GM23248 (cell line): ENCODE results near the gene PEAR1. TPM values are rescaled to one million over a fixed set of nuclear protein-coding genes. Genes with fewer than 3 reads are reported as not detected.

Experiments
- DNase-seq: peaks from one replicate; pipeline ENCODE4 v3.0.0-alpha.2; 2015
- H2AFZ ChIP-seq: fragments of 200-600 bp; sonication (generic); 2 replicates; pipeline ENCODE4 v1.6.1; 2016; ENCODE audit warnings: antibody characterized with exemption
- H3F3A ChIP-seq: fragments of 200-600 bp; sonication (generic); 2 replicates; pipeline ENCODE4 v1.6.1; 2016; ENCODE audit warnings: mild to moderate bottlenecking, antibody characterized with exemption, mixed run types; ENCODE audit not compliant: insufficient read depth
- H3K27ac ChIP-seq: fragments of 200-600 bp; sonication (generic); 2 replicates; pipeline ENCODE4 v1.5.1; 2016; ENCODE audit warnings: mild to moderate bottlenecking
- H3K27me3 ChIP-seq: fragments of 200-600 bp; sonication (generic); replicated peaks from 2 replicates; pipeline ENCODE4 v1.6.1; 2016; ENCODE audit warnings: mild to moderate bottlenecking; ENCODE audit not compliant: insufficient read depth
- H3K36me3 ChIP-seq: fragments of 200-600 bp; sonication (generic); 2 replicates; pipeline ENCODE4 v1.6.1; 2016; ENCODE audit warnings: low read depth, mild to moderate bottlenecking
- H3K4me1 ChIP-seq: fragments of 200-600 bp; sonication (generic); 2 replicates; pipeline ENCODE4 v1.6.1; 2016; ENCODE audit warnings: mild to moderate bottlenecking; ENCODE audit not compliant: insufficient read depth
- H3K4me2 ChIP-seq: fragments of 200-600 bp; sonication (generic); one replicate; pipeline ENCODE4 v1.6.1; 2016; ENCODE audit warnings: mild to moderate bottlenecking; ENCODE audit not compliant: unreplicated experiment
- H3K4me3 ChIP-seq: fragments of 200-600 bp; sonication (generic); 2 replicates; pipeline ENCODE4 v1.5.1; 2016; ENCODE audit warnings: mild to moderate bottlenecking
- H3K79me2 ChIP-seq: fragments of 200-600 bp; sonication (generic); 2 replicates; pipeline ENCODE4 v1.6.1; 2016; ENCODE audit warnings: mild to moderate bottlenecking; ENCODE audit not compliant: insufficient read depth
- H3K9ac ChIP-seq: fragments of 200-600 bp; sonication (generic); 2 replicates; pipeline ENCODE4 v1.6.1; 2016; ENCODE audit warnings: mild to moderate bottlenecking
- H3K9me2 ChIP-seq: fragments of 200-600 bp; sonication (generic); 2 replicates; pipeline ENCODE4 v1.6.1; 2016; ENCODE audit warnings: mixed run types, mild to moderate bottlenecking, moderate library complexity; ENCODE audit not compliant: insufficient read depth
- H3K9me3 ChIP-seq: fragments of 200-600 bp; sonication (generic); one replicate; pipeline ENCODE4 v1.6.1; 2017; ENCODE audit warnings: low read depth
- H4K20me1 ChIP-seq: fragments of 200-600 bp; sonication (generic); 2 replicates; pipeline ENCODE4 v1.6.0; 2016; ENCODE audit not compliant: insufficient read depth
- EZH2 ChIP-seq: fragments of 200-600 bp; sonication (generic); IDR thresholded peaks from 2 replicates; pipeline ENCODE4 v1.6.1; 2018; ENCODE audit warnings: antibody characterized with exemption, mild to moderate bottlenecking; ENCODE audit not compliant: insufficient read depth, poor library complexity, severe bottlenecking
- EZH2phosphoT487 ChIP-seq: fragments of 200-600 bp; sonication (generic); IDR thresholded peaks from 2 replicates; pipeline ENCODE4 v1.6.1; 2018; ENCODE audit warnings: antibody characterized with exemption, moderate library complexity, mild to moderate bottlenecking, low read depth; ENCODE audit not compliant: insufficient read depth
- WGBS, 2 experiments: methylation state at CpG; one replicate each; pipeline ENCODE4 v1.1.6; 2015 to 2017; ENCODE audit warnings: low lambda C conversion rate in 2 of 2, low coverage in 1 of 2; ENCODE audit errors: missing lambda C conversion rate in 2 of 2; 5-methylcytosine and 5-hydroxymethylcytosine counted together
- in situ Hi-C: fragments of 300-500 bp; cut with MboI; formaldehyde crosslinking; loops from 2 replicates; pipeline ENCODE4 v1.15.0; 2020
- polyA plus RNA-seq: library from polyadenylated mRNA; unstranded; fragments of >200 nt; fragmentation: Nextera tagmentation; extraction: Ambion mirVana; gene quantifications from 2 replicates; pipeline ENCODE4 v1.2.1, GENCODE V29; 2016
- total RNA-seq: library from RNA; depleted of rRNA; stranded (reverse); fragments of >200 nt; shearing (Covaris generic); gene quantifications from 2 replicates; pipeline ENCODE4 v1.2.3, GENCODE V29; 2014

PEAR1 gene
- total and polyA plus RNA-seq, 2 experiments from 2014 or later: 1.2 to 2.2 TPM

DNA sequence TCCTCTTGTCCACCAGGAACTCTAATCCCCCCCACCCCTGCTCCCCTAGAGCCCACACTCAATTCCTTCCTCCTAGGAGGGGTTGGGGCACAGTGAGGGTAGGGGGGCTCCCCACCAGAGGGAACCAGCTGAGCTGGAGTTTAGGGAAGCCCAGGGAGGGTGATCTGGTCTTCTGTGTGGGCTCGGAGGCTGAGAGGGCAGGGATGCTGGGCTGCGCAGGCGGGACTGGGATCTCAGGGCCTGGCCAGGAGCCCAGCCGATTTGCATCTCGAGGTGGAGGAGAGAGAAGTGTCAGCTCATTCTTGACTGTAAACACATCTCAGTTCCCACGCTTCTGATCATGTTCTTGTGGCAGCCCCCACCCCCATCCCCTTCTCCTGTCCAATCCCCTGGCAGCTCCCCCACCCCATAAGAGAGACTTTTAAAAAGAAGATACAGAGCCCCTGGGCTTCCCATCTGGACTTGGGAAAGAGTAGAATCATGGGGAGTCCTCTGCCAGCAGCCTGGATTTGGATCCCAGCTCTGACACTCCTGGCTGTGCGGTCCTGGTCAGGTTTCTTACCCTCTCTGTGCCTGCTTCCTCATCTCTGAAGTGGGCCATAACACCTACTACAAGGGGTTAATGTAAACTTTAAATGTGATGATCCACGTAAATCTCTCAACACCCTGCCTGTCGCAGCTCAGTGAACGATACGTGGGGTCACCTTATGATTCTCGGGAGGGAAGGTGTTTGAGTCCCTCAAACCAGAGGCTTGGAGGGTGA lies 6.6 kb downstream of the PEAR1 start:
- TF ChIP-seq EZH2: no peak
- TF ChIP-seq EZH2phosphoT487: no peak
- no peaks in the 10 kb centered on the region for H3K9me2 ChIP-seq
- no peaks in the 10 kb centered on the region for H3K27me3 ChIP-seq
- H3K4me2 ChIP-seq: no peak overlapping the region
- peak; percentile 36 for DNase-seq
- no peak overlapping the region for H2AFZ ChIP-seq
- no peaks in the 10 kb centered on the region for H4K20me1 ChIP-seq
- 78 to 84% methylated on average over 10 to 12 of the region's 12 CpGs for WGBS, 2 experiments
- H3F3A ChIP-seq: peaks cover 19% of the 10 kb centered on the region
- H3K9ac ChIP-seq: no peak overlapping the region
- no peak overlapping the region for H3K27ac ChIP-seq
- H3K9me3 ChIP-seq: no peaks in the 10 kb centered on the region
- H3K4me3 ChIP-seq: no peak overlapping the region
- in situ Hi-C loops: no loop called here
- H3K4me1 ChIP-seq: peaks cover 54% of the 10 kb centered on the region
- no peaks in the 10 kb centered on the region for H3K79me2 ChIP-seq
- H3K36me3 ChIP-seq: no peaks in the 10 kb centered on the region

DNA sequence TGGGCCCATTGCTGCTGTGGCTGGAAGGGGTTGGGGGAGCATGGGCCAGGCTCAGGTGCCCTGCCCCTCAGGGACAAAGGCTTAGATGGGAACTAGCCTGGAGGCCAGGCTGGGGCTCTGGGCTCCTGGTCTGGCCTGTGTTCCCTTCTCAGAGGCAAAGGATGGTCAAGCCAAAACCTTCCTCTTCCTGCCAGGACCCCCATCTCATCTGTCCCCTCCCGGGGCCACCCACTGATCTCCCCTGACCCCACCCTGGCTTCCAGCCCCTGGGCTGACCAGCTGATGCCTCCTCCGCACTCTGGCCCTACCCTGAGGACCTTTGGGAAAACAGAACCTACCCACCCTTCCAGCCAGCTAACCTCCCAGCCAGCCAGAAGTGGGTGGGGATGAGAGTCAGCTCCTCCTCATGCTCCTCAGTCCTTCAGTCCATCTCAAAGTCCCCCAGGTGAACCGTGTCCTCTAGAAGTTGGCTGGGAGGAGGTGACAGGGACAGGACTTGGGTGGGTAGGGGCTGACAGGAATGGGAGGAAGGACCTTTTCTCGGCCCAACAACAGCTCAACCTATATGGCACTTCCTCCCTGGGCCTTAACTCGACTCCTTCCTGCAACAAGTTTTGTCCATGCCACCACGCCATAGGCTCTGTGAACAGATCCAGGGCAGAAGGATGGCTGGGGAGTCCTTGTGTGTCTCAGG lies 7.5 kb downstream of the PEAR1 start:
- TF ChIP-seq EZH2: no peak
- Histone ChIP-seq H3K4me3 (no peak overlapping the region), H3K4me2 (no peak overlapping the region), H3K36me3 (no peaks in the 10 kb centered on the region), H3K9me3 (no peaks in the 10 kb centered on the region), H2AFZ (no peak overlapping the region), H3K9ac (no peak overlapping the region), H3K27me3 (no peaks in the 10 kb centered on the region), H3K79me2 (no peaks in the 10 kb centered on the region), H3K4me1 (peaks cover 46% of the 10 kb centered on the region), H3K27ac (no peak overlapping the region), H4K20me1 (no peaks in the 10 kb centered on the region), H3K9me2 (no peaks in the 10 kb centered on the region), H3F3A (peaks cover 13% of the 10 kb centered on the region)
- WGBS, 2 experiments: 67 to 82% methylated on average over 5 to 6 of the region's 6 CpGs
- in situ Hi-C loops: no loop called here
- no peak for DNase-seq

DNA sequence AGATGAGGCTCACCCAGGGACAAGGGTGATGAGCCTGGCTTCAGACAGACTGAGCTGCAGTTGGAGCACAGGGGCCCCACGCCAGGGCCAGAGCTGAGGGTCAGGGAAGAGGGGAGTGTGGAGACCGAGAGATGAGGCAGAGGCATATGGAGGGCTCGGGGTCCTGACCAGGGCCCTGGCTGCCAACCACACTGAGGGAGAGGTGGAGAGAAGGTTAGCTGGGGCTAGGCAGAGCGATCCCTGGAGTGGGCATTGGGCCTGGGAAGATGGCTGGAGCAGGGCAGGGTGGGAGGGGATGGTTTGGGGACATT lies 8.0 kb downstream of the PEAR1 start:
- no peaks in the 10 kb centered on the region for H3K36me3 ChIP-seq
- H3K4me3 ChIP-seq: no peak overlapping the region
- no peak for DNase-seq
- H3K4me2 ChIP-seq: no peak overlapping the region
- in situ Hi-C loops: no loop called here
- H3K27me3 ChIP-seq: no peaks in the 10 kb centered on the region
- no peaks in the 10 kb centered on the region for H3K9me2 ChIP-seq
- H3K27ac ChIP-seq: no peak overlapping the region
- H3F3A ChIP-seq: peaks cover 13% of the 10 kb centered on the region
- H2AFZ ChIP-seq: no peak overlapping the region
- H3K4me1 ChIP-seq: peaks cover 41% of the 10 kb centered on the region
- no peak overlapping the region for H3K9ac ChIP-seq
- WGBS, 2 experiments: 89 to 91% methylated on average over 4 of the region's 4 CpGs
- no peaks in the 10 kb centered on the region for H3K9me3 ChIP-seq
- H4K20me1 ChIP-seq: no peaks in the 10 kb centered on the region
- no peaks in the 10 kb centered on the region for H3K79me2 ChIP-seq
- TF ChIP-seq EZH2phosphoT487: no peak
- TF ChIP-seq EZH2: no peak

DNA sequence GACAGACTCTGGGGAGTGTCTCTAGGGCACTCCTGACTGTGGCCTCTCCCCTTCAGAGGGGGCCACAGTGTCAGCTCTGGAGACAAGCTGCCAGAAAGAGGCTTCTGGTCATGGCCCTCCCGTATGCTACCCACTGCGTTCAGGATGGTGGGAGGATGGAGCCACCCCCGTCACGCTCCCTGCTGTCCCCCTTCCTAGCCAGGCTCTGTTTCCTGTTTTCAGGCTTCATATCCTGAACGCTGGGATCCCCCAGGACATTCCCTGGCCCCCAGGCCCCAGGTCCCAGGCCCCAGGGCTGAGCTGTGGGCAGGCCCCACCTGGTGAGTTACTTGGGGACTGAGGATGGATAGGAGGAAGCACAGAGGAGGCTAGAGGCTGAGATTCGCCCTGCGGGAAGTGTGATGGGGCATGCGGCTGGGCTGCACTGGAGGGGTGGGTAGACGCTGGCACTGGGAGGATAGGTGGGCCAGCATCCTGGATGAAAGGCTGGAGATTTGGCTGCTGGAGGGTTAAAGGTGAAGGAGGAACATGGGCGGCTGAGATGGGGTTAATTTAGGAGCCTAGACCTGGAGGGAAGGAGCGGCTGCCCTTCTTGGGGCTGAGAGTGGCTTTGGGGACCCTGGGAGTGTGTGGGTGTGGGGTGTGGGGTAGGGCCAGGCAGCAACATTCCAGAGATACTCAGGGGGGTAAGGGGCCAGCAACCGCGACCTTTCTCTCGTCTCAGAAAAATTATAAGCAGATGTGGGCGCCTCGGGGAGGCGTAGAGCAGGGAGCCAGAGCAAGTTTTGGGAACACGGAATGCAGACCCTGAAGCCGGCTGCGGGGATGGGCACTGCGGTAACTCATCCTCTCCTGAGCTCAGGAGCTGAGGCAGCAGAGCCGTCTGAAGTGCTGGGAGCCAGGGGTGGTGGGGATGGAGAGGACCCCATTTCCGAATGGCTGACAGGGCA lies 8.7 kb downstream of the PEAR1 start:
- H3K4me2 ChIP-seq: peak overlapping the region; percentile 35
- DNase-seq: no peak
- peak overlapping the region; percentile 46; the same call in 1 of the 2 replicates for H2AFZ ChIP-seq
- no peak overlapping the region; the same call in 1 of the 2 replicates for H3K4me3 ChIP-seq
- H3K4me1 ChIP-seq: peaks cover 41% of the 10 kb centered on the region
- H3K9me3 ChIP-seq: no peaks in the 10 kb centered on the region
- H3K36me3 ChIP-seq: no peaks in the 10 kb centered on the region
- no peaks in the 10 kb centered on the region for H3K27me3 ChIP-seq
- H4K20me1 ChIP-seq: no peaks in the 10 kb centered on the region
- TF ChIP-seq EZH2phosphoT487: no peak
- no peak for TF ChIP-seq EZH2
- peaks cover 7% of the 10 kb centered on the region; the same call in 1 of the 2 replicates for H3F3A ChIP-seq
- in situ Hi-C loops: no loop called here
- H3K9me2 ChIP-seq: no peaks in the 10 kb centered on the region
- H3K9ac ChIP-seq: no peak overlapping the region
- H3K79me2 ChIP-seq: no peaks in the 10 kb centered on the region
- no peak overlapping the region for H3K27ac ChIP-seq
- WGBS, 2 experiments: 31 to 33% methylated on average over 19 to 23 of the region's 23 CpGs
